Adipocyte (in vitro differentiated cells): ENCODE data around the gene PKDREJ.

Experiments
- DNase-seq: peaks from one replicate; pipeline ENCODE4 v3.0.0-alpha.2; 2015; ENCODE audit warnings: low read depth
- H3K27me3 ChIP-seq: replicated peaks from 2 replicates; pipeline ENCODE4 v1.7.0; 2013; ENCODE audit warnings: mild to moderate bottlenecking, low read length, moderate library complexity; ENCODE audit not compliant: control insufficient read depth, insufficient read depth
- H3K36me3 ChIP-seq: 2 replicates; pipeline ENCODE4 v1.7.0; 2013; ENCODE audit warnings: low read length, mild to moderate bottlenecking, moderate library complexity; ENCODE audit not compliant: control insufficient read depth, insufficient read depth, severe bottlenecking
- H3K4me1 ChIP-seq: 2 replicates; pipeline ENCODE4 v1.7.0; 2013; ENCODE audit warnings: mild to moderate bottlenecking, low read length, moderate library complexity; ENCODE audit not compliant: control insufficient read depth, insufficient read depth
- H3K4me3 ChIP-seq: 2 replicates; pipeline ENCODE4 v1.7.0; 2013; ENCODE audit warnings: mild to moderate bottlenecking, low read length, moderate library complexity
- H3K9ac ChIP-seq: 2 replicates; pipeline ENCODE4 v1.7.0; 2013; ENCODE audit warnings: mild to moderate bottlenecking, low read length, moderate library complexity
- H3K9me3 ChIP-seq: 2 replicates; pipeline ENCODE4 v1.7.0; 2013; ENCODE audit warnings: mild to moderate bottlenecking, low read length, moderate library complexity; ENCODE audit not compliant: control insufficient read depth

PKDREJ gene

GRCh38 chr22:46241396-46242007 is 21.6 kb downstream of the PKDREJ start:
- Histone ChIP-seq H3K9ac (no peak overlapping the region), H3K9me3 (no peaks in the 10 kb centered on the region), H3K4me3 (no peak overlapping the region), H3K4me1 (peaks cover 9% of the 10 kb centered on the region), H3K36me3 (peaks cover 47% of the 10 kb centered on the region), H3K27me3 (no peaks in the 10 kb centered on the region)
- DNase-seq: no peak

DNA sequence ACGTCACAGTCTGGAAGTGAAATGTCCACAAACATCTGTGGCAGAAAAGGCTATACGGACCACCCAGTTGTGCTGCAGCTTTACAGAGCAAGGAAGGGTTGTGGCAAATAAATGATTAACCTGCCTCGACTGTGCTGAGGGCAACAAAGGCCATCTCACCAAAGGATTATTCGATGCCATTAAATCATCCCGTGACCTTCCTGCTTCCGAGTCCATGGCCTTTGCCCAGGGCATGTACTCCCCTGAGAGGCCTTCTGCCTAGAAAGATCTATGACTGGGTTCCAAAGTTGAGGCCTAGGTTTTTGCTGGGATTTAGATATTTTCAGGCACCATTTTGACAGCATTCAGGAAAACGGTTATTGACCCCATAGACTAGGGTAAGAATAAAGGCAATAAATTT is 22.2 kb downstream of the PKDREJ start:
- peaks cover 9% of the 10 kb centered on the region for H3K4me1 ChIP-seq
- no peaks in the 10 kb centered on the region for H3K27me3 ChIP-seq
- H3K9ac ChIP-seq: no peak overlapping the region
- DNase-seq: no peak
- no peak overlapping the region for H3K4me3 ChIP-seq
- no peaks in the 10 kb centered on the region for H3K9me3 ChIP-seq
- H3K36me3 ChIP-seq: peaks cover 52% of the 10 kb centered on the region

- H3K36me3 ChIP-seq: peaks cover 56% of the 10 kb centered on the region
- H3K4me1 ChIP-seq: peaks cover 9% of the 10 kb centered on the region
- DNase-seq: no peak
- no peaks in the 10 kb centered on the region for H3K9me3 ChIP-seq
- H3K4me3 ChIP-seq: no peak overlapping the region
- H3K27me3 ChIP-seq: no peaks in the 10 kb centered on the region
- H3K9ac ChIP-seq: no peak overlapping the region
Measured at GRCh38 chr22:46240506-46240905, 22.6 kb downstream of the PKDREJ start.

- no peak overlapping the region for H3K4me3 ChIP-seq
- no peak overlapping the region for H3K9ac ChIP-seq
- H3K4me1 ChIP-seq: peaks cover 9% of the 10 kb centered on the region
- no peaks in the 10 kb centered on the region for H3K9me3 ChIP-seq
- H3K36me3 ChIP-seq: peaks cover 61% of the 10 kb centered on the region
- no peak for DNase-seq
- H3K27me3 ChIP-seq: no peaks in the 10 kb centered on the region
Measured at GRCh38 chr22:46240073-46240472, 23.1 kb downstream of the PKDREJ start.

GRCh38 chr22:46239261-46240048 is 23.7 kb downstream of the PKDREJ start:
- no peak overlapping the region for H3K4me3 ChIP-seq
- H3K36me3 ChIP-seq: peaks cover 65% of the 10 kb centered on the region
- H3K9me3 ChIP-seq: no peaks in the 10 kb centered on the region
- DNase-seq: no peak
- peaks cover 9% of the 10 kb centered on the region for H3K4me1 ChIP-seq
- H3K9ac ChIP-seq: no peak overlapping the region
- no peaks in the 10 kb centered on the region for H3K27me3 ChIP-seq

- no peaks in the 10 kb centered on the region for H3K9me3 ChIP-seq
- peaks cover 58% of the 10 kb centered on the region for H3K36me3 ChIP-seq
- DNase-seq: no peak
- no peak overlapping the region for H3K4me3 ChIP-seq
- H3K27me3 ChIP-seq: no peaks in the 10 kb centered on the region
- peaks cover 9% of the 10 kb centered on the region for H3K4me1 ChIP-seq
- no peak overlapping the region for H3K9ac ChIP-seq
Measured at GRCh38 chr22:46238541-46238940, 24.6 kb downstream of the PKDREJ start.

DNA sequence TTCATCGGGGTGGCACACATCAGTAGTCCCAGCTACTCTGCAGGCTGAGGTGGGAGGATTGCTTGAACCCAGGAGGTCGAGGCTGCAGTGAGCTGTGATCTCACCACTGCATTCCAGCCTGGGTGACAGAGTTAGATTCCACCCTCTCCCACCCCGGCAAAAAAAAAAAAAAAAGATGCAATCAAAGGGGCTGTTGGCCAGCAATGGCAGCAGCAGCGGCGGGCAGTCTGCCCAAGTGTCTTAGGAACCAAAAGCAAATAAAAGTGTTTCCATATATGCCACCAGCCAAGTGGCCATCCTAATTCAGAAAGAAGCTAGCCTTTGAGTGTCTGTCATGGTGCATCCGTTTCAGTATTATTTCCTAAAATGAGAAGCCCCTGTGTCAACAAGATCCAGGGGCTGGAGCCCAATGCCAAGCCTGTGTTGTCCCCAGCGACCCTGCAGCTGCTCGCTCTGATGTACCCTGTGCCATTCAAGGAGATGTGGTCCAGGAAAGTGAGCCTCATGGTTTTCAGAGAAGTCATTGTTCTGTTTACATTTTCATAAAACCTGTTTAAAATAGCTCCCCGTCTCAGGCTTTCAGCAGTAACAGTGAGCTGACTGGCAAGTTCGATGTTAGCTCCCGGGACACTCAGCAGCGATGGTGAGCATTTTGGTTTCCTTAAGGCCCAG is 25.6 kb downstream of the PKDREJ start:
- H3K4me3 ChIP-seq: no peak overlapping the region
- no peak overlapping the region for H3K9ac ChIP-seq
- no peaks in the 10 kb centered on the region for H3K9me3 ChIP-seq
- H3K36me3 ChIP-seq: peaks cover 58% of the 10 kb centered on the region
- no peaks in the 10 kb centered on the region for H3K27me3 ChIP-seq
- peaks cover 6% of the 10 kb centered on the region for H3K4me1 ChIP-seq
- no peak for DNase-seq

DNA sequence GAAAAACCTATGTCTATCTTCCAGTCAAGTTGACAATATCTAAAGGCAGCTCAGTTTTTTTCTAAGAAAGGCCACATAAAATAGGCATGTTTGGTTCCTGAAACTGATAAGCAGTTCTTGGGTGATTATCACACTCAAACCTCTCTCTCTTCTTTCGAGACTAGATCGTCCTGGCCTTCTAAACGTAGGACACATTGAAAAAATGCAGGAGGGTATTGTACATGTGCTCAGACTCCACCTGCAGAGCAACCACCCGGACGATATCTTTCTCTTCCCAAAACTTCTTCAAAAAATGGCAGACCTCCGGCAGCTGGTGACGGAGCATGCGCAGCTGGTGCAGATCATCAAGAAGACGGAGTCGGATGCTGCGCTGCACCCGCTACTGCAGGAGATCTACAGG is 28.2 kb downstream of the PKDREJ start:
- Histone ChIP-seq H3K4me3 (no peak overlapping the region), H3K4me1 (no peaks in the 10 kb centered on the region), H3K27me3 (no peaks in the 10 kb centered on the region), H3K9me3 (no peaks in the 10 kb centered on the region), H3K36me3 (peaks cover 58% of the 10 kb centered on the region), H3K9ac (no peak overlapping the region)
- no peak for DNase-seq

GRCh38 chr22:46233231-46233630 is 29.9 kb downstream of the PKDREJ start:
- Histone ChIP-seq H3K9me3 (no peaks in the 10 kb centered on the region), H3K27me3 (no peaks in the 10 kb centered on the region), H3K4me1 (peaks cover 10% of the 10 kb centered on the region), H3K4me3 (no peak overlapping the region), H3K36me3 (peaks cover 43% of the 10 kb centered on the region), H3K9ac (no peak overlapping the region)
- DNase-seq: peak; percentile 65

GRCh38 chr22:46230262-46230901 is 32.8 kb downstream of the PKDREJ start:
- H3K27me3 ChIP-seq: no peaks in the 10 kb centered on the region
- no peaks in the 10 kb centered on the region for H3K9me3 ChIP-seq
- DNase-seq: no peak
- peaks cover 10% of the 10 kb centered on the region for H3K4me1 ChIP-seq
- no peak overlapping the region for H3K9ac ChIP-seq
- H3K4me3 ChIP-seq: no peak overlapping the region
- H3K36me3 ChIP-seq: peaks cover 23% of the 10 kb centered on the region

DNA sequence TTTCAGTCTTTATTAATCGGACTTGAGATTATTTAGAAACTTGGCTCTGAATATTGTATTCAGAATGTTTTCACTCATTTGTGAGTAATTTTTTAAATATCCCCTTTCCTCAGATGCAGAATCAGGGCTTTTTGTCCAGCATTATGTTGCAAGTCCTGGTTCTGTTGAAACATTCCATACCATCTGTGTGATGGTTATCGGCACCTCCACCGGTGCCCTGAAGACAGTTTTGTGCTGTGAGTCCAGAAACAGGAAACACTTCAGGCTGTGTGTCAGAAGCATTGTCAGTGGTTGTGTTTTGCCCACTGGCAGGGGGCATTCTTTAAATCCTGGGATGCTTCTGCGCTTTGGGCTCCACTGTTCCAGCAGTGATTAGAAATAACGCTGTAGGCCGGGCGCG is 33.4 kb downstream of the PKDREJ start:
- H3K27me3 ChIP-seq: no peaks in the 10 kb centered on the region
- DNase-seq: peak; percentile 79
- H3K4me3 ChIP-seq: no peak overlapping the region
- H3K4me1 ChIP-seq: peaks cover 10% of the 10 kb centered on the region
- no peak overlapping the region for H3K9ac ChIP-seq
- peaks cover 20% of the 10 kb centered on the region for H3K36me3 ChIP-seq
- H3K9me3 ChIP-seq: no peaks in the 10 kb centered on the region
